HUDEP-2 (cell line): ENCODE data around the gene RDH5.

ENCODE experiments used
- DNase-seq, 76 experiments: peaks; one replicate each; lab custom pipeline; 2025; ENCODE audit not compliant: unreplicated experiment in 76 of 76; lab: John Stamatoyannopoulos, UW

Gene RDH5

GRCh38 chr12:55720071-55720564 is at the start of gene RDH5:
RDH5 (plus strand) TSS chr12:55720393; CDS start chr12:55721185, 792 bp downstream.
- no peak for DNase-seq

- no peak for DNase-seq
Observed at GRCh38 chr12:55671746-55672145, 48.4 kb upstream of the RDH5 start.

- DNase-seq = no peak
Observed at GRCh38 chr12:55673638-55674037, 46.6 kb upstream of the RDH5 start.

GRCh38 chr12:55675666-55676065 is 44.5 kb upstream of the RDH5 start:
- no peak for DNase-seq

- DNase-seq = no peak
Observed at GRCh38 chr12:55676707-55677106, 43.5 kb upstream of the RDH5 start.

GRCh38 chr12:55679691-55680090 is 40.5 kb upstream of the RDH5 start:
- no peak for DNase-seq

GRCh38 chr12:55681142-55682077 is 38.8 kb upstream of the RDH5 start:
- peak in 9 of 76 experiments; percentile 4 to 58 (median 13) for DNase-seq

GRCh38 chr12:55682087-55682796 is 38.0 kb upstream of the RDH5 start:
- DNase-seq = no peak

GRCh38 chr12:55683676-55684075 is 36.5 kb upstream of the RDH5 start:
- no peak for DNase-seq

GRCh38 chr12:55684761-55685370 is 35.3 kb upstream of the RDH5 start:
- no peak for DNase-seq

- DNase-seq = no peak
Observed at GRCh38 chr12:55685671-55686070, 34.5 kb upstream of the RDH5 start.

- no peak for DNase-seq
Observed at GRCh38 chr12:55686366-55687010, 33.7 kb upstream of the RDH5 start.

GRCh38 chr12:55687746-55688145 is 32.4 kb upstream of the RDH5 start:
- no peak for DNase-seq

GRCh38 chr12:55688716-55689655 is 31.2 kb upstream of the RDH5 start:
- no peak for DNase-seq

GRCh38 chr12:55692631-55693322 is 27.4 kb upstream of the RDH5 start:
- no peak for DNase-seq

- DNase-seq = no peak
Observed at GRCh38 chr12:55693323-55694187, 26.6 kb upstream of the RDH5 start.

- no peak for DNase-seq
Observed at GRCh38 chr12:55694188-55694515, 26.0 kb upstream of the RDH5 start.

- no peak for DNase-seq
Observed at GRCh38 chr12:55694651-55695050, 25.5 kb upstream of the RDH5 start.
